H4 (cell line): ENCODE results near the gene INPP5A. TPM values are rescaled to one million over a fixed set of nuclear protein-coding genes. Genes with fewer than 3 reads are reported as not detected.
"Not testable (repeated sequence)": the region's sequence is repeated elsewhere in the genome, so short reads cannot be mapped to it uniquely, and the experiment has no call there.

Experiments
- DNase-seq: peaks from one replicate; pipeline ENCODE4 v3.0.0-alpha.2; 2015; ENCODE audit warnings: low spot score
- total RNA-seq: library from RNA; depleted of rRNA; stranded (reverse); fragments of >200 nt; shearing (Covaris generic); gene quantifications from 2 replicates; pipeline ENCODE4 v1.2.3, GENCODE V29; 2014

Gene INPP5A
- total RNA-seq, 1 experiment from 2014 or later: 21.0 TPM

GRCh38 chr10:132793871-132794849 is 256.6 kb downstream of the INPP5A start:
- DNase-seq: no peak

GRCh38 chr10:132796846-132797245 is 259.3 kb downstream of the INPP5A start:
- DNase-seq: no peak

DNA sequence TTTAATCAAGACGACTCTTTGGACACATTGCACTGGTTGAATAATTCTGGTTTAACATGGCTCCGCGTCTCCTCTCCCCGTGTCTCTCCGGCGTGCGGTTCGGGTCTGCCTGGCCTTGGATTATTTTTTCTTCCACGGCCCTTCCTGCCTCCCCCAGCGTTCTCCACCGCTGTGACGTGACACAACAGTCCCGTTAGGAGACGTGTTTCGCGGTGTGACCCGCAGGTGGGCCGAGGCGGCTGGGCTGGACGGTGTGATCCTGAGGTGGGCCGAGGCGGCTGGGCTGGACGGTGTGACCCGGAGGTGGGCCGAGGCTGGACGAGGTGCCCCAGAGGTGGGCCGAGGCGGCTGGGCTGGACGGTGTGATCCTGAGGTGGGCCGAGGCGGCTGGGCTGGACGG is 260.4 kb downstream of the INPP5A start:
- DNase-seq: not testable (repeated sequence)

DNA sequence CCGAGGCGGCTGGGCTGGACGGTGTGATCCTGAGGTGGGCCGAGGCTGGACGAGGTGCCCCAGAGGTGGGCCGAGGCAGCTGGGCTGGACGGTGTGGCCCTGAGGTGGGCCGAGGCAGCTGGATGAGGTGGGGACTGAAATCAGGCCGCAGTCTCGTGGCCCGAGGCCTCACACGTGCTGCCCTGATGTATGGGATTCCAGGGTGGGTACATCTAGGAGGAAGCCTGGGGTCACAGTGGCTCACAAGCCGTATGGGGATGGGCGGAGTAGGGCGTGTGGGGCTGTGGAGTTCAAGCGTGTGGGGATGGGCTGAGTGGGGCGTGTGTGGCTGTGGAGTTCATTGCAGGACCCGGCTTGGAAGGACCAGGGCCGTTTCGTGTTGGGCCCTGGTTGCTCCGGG is 260.8 kb downstream of the INPP5A start:
- DNase-seq: no peak

- DNase-seq: no peak
These were observed 261.3 kb downstream of the INPP5A start for GRCh38 chr10:132798876-132799275.

GRCh38 chr10:132799865-132800264 is 262.3 kb downstream of the INPP5A start:
- no peak for DNase-seq

DNA sequence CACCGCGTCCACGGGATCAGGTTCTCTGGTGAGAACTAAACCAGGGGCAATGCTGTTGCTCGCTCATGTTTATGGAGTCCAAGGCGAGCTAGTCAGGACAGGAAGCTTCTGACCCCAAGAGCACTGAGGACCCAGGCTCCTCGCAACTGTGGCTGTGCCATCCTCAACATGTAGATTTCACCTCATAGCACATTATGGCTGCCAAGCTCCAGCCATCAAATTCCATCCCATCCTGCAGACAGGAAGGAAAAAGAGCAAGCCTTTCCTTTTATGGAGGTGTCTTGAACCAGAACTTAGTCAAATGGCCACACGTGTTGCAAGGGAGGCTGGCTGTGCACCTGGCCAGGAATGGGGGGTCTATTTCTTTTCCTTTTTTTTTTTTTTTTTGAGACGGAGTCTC is 264.5 kb downstream of the INPP5A start:
- DNase-seq: no peak

GRCh38 chr10:132802694-132803320 is 265.2 kb downstream of the INPP5A start:
- no peak for DNase-seq

- DNase-seq: no peak
These were observed 266.0 kb downstream of the INPP5A start for GRCh38 chr10:132803416-132804210.

GRCh38 chr10:132804287-132804686 is 266.7 kb downstream of the INPP5A start:
- no peak for DNase-seq

DNA sequence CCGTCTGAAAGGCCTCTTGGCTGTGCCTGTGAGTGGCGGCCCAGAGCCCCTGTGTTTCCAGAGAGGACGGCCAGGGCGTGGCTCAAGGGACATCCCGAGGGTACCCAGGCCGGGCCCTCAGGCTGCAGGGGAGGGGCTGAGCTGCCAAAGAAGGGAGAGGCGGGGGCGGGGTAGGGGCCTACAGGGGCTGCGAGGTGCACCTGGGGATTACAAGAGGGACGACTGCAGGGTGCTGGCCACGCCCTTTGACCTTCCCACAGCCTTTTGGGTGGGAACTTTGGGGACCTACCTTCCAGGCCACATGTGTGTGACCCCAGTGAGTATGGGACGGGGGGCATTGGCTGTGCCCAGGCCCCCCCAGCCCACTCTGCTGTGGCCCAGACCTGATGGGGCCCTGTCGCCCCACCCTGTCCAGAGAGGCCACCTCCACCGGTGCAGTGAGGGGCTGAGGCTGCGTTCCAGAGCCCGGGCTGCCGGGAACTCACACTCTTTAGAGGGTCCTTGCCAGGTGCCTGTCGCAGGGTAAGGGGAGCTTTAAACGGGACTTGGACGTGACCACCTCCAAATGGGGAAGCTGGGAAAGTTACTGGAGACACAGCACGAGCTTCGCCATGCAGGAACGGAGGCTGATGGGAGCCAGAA is 267.3 kb downstream of the INPP5A start:
- DNase-seq: no peak

GRCh38 chr10:132805599-132805998 is 268.0 kb downstream of the INPP5A start:
- no peak for DNase-seq

DNA sequence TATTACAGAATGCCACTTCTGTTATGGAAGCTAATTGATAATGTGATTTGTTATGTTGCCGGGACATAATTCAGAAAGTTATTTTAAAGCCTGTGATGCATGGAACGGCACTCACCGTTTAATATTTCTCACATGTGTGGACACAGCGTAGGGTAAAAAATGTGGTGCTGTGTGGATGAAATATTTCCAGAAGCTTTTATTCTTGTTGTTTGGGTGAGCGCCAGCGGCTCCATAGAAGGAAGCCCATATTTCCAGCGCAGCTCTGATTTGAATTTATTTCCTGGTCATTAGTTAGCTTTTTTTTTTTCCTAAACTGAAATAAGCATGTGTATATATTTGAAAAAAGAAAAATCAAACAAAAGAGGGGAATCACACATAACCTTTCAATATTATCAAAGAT is 268.5 kb downstream of the INPP5A start:
- no peak for DNase-seq

DNA sequence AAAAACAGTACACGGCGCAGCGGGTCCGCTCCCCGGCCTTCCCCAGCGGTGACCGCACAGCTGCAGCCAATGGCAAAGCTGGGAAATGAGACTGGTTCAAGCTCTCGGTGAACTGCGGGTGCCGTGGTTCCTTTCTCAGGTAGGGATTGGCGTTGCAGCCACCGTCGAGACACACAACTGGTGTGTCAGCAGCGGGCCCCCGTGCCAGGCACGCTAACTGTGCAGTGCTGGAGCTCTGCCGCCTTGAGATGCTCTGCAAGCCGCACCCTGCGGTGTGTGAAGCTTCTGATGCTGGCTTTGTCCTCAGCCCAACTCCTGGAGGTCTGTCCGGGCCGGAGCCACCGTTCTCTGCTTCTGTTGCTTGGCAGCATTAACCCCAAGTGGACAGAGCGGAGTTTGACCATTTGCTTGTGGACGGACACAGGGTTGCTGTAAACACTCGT is 269.0 kb downstream of the INPP5A start:
- DNase-seq: no peak

DNA sequence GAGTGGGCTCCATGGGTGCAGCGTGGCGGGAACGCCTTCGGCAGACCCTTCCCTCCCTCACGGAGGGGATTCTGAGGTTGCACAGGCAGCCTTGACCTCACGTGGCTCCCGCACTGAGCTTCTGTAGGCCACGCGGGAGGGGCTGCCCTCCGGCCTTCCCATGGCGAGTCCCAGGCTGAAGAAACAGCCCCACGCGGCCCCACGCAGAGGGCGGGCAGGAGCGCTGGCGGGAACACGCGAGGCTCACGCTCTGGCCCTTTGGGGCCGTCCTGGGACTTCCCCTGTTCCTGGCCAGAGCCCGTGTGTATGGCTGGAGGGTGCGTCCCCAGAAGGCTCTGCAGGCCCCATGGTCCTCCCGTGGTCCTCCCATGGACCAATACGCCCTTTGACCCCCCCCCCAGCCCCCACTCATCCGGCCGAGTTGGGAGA is 270.0 kb downstream of the INPP5A start:
- no peak for DNase-seq

DNA sequence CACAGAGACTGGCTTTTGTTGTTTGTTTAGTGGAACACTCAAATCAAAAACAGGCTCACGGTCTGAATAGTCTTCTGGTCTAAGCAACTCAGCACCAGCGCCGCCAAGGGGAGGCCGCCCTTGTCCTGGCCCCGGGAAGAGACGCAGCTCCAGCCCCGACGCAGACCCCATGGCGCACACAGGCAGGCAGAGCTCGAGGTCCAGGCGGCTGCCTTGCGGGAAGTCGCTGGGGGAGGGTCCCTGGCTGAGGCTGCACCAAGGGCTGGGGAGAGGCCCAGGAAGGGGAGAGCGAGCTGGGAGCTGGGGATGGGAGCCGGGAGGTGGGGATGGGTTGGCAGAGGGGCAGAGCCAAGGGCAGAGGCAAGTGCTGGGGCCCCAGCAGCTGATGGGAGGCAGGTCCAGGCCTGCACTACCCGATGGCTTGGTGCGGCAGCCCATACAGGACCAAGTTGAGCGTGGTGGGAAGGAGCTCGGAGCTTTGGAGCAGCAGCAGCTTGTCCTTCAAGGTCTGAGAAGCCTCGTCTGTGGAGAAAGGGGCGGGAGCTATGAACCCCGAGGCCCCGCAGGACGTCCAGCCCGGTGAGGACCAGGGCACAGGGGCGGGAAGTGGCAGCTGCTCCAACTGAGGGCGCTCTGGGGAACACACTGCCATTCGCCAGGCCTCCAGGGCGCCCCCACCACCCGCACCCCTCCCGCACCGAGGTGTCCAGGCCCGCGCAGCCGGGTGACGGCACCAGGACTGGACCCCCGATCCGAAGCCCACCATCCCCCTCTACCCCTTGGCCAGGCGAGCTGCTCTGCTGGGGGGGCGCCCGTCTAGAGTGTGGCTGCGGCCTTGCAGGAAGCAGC is 271.0 kb downstream of the INPP5A start:
- no peak for DNase-seq

DNA sequence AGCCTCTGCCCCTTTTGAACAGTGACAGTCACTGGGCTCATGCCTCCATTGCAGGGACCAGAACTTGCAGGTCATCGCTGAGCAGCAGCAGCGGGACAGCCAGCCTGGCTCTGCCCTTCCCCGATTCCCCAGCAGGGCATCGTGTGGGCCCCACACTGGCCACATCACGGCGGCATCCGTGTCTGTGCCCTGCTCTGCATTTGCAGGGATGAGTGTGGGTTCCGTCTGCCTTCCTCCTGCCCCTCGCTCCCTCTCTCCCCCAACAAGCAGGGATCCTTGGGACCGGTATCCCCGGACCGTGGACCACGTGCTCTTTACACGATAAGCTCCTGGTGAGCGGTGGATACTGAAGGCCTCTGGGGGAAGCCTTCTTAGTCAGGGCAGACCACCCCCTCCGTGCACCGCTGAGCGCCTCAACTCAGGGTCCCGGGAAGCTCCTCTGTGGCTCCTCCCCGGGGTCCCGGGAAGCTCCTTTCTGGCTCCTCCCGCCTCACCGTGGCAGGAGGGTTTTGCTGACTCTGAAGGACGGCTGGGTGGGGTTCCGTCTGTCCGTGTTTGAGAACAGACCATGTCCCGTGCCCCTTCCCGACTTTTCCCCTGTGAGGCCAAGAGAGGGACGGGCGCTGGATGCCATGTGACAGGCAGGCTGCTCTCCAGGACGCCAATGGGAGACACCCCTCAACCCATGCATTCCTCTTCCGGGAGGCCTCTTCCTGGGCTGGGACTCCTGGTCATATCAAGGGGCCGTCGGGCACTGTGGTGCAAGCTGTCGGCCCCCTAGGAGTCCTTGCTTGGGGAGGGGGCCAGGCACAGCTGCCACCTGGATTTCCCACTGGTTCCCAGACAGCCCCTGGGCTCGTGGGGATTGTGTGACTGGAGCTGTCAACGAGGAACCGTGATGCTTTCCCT is 271.9 kb downstream of the INPP5A start:
- DNase-seq: no peak

DNA sequence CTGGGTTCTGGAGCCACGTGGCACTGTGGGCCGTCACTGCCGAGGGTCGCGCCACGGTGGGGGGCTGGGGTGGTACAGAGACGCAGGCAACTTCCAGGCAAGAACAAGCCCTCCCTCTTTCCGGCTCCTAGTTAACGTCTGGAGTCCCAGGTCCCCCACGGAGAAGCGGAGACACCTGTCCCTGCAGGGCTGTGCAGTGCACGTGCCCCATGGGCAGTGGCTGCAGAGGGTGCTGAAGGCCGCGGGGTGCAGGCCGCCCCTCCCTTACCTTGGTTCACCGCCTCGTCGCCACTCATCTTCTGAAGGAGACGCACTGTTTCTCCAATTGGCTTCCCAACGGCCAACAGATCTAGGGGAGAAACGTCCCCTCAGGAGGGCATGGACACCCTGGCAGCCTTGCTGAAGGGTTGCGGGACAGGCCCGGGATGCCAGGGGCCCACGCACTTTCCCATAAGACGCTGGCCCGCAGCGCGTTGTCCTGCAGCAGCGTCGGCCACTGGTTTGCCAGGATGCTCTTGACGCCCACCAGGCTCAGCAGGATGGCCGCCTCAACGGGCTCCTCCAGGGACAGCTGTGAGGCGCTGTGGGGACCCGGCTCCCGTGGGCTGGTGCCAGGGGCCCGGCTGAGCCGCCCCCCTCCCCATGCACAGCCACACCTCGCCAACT is 272.7 kb downstream of the INPP5A start:
- DNase-seq: no peak
